Trophoblast cell (in vitro differentiated cells and primary cell): ENCODE results near the gene IGF2BP3.

Source experiments
- DNase-seq, 2 donors: peaks; one replicate each; pipeline ENCODE4 v3.0.0-alpha.2; 2016
- H2AFZ ChIP-seq: 2 replicates; pipeline ENCODE4 v1.6.1; 2013; ENCODE audit warnings: low read length, moderate library complexity, mild to moderate bottlenecking; ENCODE audit not compliant: insufficient read depth, poor library complexity
- H2AK5ac ChIP-seq: 2 replicates; pipeline ENCODE4 v1.6.1; 2013; ENCODE audit warnings: mild to moderate bottlenecking, low read length
- H2BK120ac ChIP-seq: 2 replicates; pipeline ENCODE4 v1.6.1; 2013; ENCODE audit warnings: low read length, mild to moderate bottlenecking, moderate library complexity; ENCODE audit not compliant: insufficient read depth, poor library complexity
- H2BK12ac ChIP-seq: 2 replicates; pipeline ENCODE4 v1.6.1; 2013; ENCODE audit warnings: mild to moderate bottlenecking, low read length, moderate library complexity
- H2BK5ac ChIP-seq: 2 replicates; pipeline ENCODE4 v1.6.1; 2013; ENCODE audit warnings: low read length, low read depth, moderate library complexity, mild to moderate bottlenecking; ENCODE audit not compliant: poor library complexity
- H3K14ac ChIP-seq: 2 replicates; pipeline ENCODE4 v1.6.1; 2013; ENCODE audit warnings: mild to moderate bottlenecking, low read length
- H3K18ac ChIP-seq: 2 replicates; pipeline ENCODE4 v1.6.1; 2013; ENCODE audit warnings: mild to moderate bottlenecking, low read length
- H3K23ac ChIP-seq: 2 replicates; pipeline ENCODE4 v1.6.1; 2013; ENCODE audit warnings: low read length
- H3K27ac ChIP-seq: 2 replicates; pipeline ENCODE4 v1.5.1; 2013; ENCODE audit warnings: low read depth, mild to moderate bottlenecking, inconsistent platforms, low read length, moderate library complexity
- H3K27me3 ChIP-seq: 2 replicates; pipeline ENCODE4 v1.6.1; 2013; ENCODE audit warnings: inconsistent platforms, mild to moderate bottlenecking, low read length, moderate library complexity; ENCODE audit not compliant: insufficient read depth
- H3K36me3 ChIP-seq, 2 experiments: 1 replicate in 1 of 2; 2 replicates in 1 of 2; pipeline ENCODE4 v1.6.1; 2013; ENCODE audit warnings: low read length in 2 of 2, mild to moderate bottlenecking in 2 of 2, moderate library complexity in 1 of 2; ENCODE audit not compliant: insufficient read depth in 2 of 2, control insufficient read depth in 1 of 2
- H3K4ac ChIP-seq: 2 replicates; pipeline ENCODE4 v1.6.1; 2013; ENCODE audit warnings: low read depth, mild to moderate bottlenecking, low read length, moderate library complexity
- H3K4me1 ChIP-seq, 2 experiments: 1 replicate in 1 of 2; 2 replicates in 1 of 2; pipeline ENCODE4 v1.6.1; 2013; ENCODE audit warnings: low read length in 2 of 2, mild to moderate bottlenecking in 2 of 2, moderate library complexity in 1 of 2; ENCODE audit not compliant: insufficient read depth in 2 of 2, control insufficient read depth in 1 of 2
- H3K4me2 ChIP-seq: 2 replicates; pipeline ENCODE4 v1.6.1; 2013; ENCODE audit warnings: inconsistent platforms, mild to moderate bottlenecking, low read length, moderate library complexity
- H3K4me3 ChIP-seq: 2 replicates; pipeline ENCODE4 v1.5.1; 2013; ENCODE audit warnings: mild to moderate bottlenecking, low read depth, low read length, inconsistent platforms
- H3K79me1 ChIP-seq: one replicate; pipeline ENCODE4 v1.6.1; 2013; ENCODE audit warnings: low read length
- H3K79me2 ChIP-seq: 2 replicates; pipeline ENCODE4 v1.6.1; 2013; ENCODE audit warnings: low read length, mild to moderate bottlenecking; ENCODE audit not compliant: control insufficient read depth, insufficient read depth, poor library complexity
- H3K9ac ChIP-seq: 2 replicates; pipeline ENCODE4 v1.6.1; 2013; ENCODE audit warnings: mild to moderate bottlenecking, low read length
- H3K9me3 ChIP-seq: 2 replicates; pipeline ENCODE4 v1.6.1; 2013; ENCODE audit warnings: low read depth, mild to moderate bottlenecking, control low read depth, inconsistent platforms, low read length; ENCODE audit not compliant: insufficient read depth
- H4K12ac ChIP-seq: 2 replicates; pipeline ENCODE4 v1.6.1; 2013; ENCODE audit warnings: low read depth, mild to moderate bottlenecking, low read length, moderate library complexity
- H4K8ac ChIP-seq: 2 replicates; pipeline ENCODE4 v1.6.1; 2013; ENCODE audit warnings: low read depth, mild to moderate bottlenecking, low read length, moderate library complexity
- H4K91ac ChIP-seq: one replicate; pipeline ENCODE4 v1.6.1; 2013; ENCODE audit warnings: low read depth, mild to moderate bottlenecking, low read length, moderate library complexity
- WGBS: extraction: QIAGEN DNeasy Blood & Tissue Kit; methylation state at CpG from one replicate; pipeline ENCODE4 v1.1.7; 2013; ENCODE audit warnings: missing lambda C conversion rate; ENCODE audit not compliant: insufficient read length, insufficient coverage; ENCODE audit errors: extremely low coverage; 5-methylcytosine and 5-hydroxymethylcytosine counted together

IGF2BP3 gene

DNA sequence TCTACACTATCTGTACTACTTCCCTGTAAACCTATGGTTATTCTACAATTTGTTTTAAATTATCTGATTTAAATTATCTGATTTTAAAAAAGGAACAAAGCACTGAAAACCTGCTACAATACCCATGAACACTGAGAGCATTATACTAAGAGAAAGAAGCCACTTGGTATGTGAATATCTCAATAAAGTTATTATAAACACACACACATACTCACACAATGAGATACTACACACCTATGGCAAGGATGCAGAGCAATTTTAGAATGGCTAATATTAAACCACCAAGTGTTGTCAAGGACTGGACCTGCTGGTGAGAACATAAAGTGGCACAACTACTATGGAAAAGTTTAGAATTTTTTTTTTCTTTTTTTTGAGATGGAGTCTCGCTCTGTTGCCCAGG is 82.7 kb downstream of the IGF2BP3 start:
- WGBS: no CpG with 5 or more reads among the region's 1 CpG
- Histone ChIP-seq H3K36me3 (peaks cover 5 to 6% of the 10 kb centered on the region in 2 experiments), H2BK120ac (no peak overlapping the region), H2AFZ (no peak overlapping the region), H3K4me2 (no peak overlapping the region), H3K9me3 (no peaks in the 10 kb centered on the region), H3K18ac (no peak overlapping the region), H3K4me3 (no peak overlapping the region), H3K27me3 (no peaks in the 10 kb centered on the region), H4K8ac (no peak overlapping the region), H2AK5ac (no peak overlapping the region), H3K79me1 (no peaks in the 10 kb centered on the region), H2BK5ac (no peak overlapping the region), H3K14ac (no peak overlapping the region), H3K9ac (no peak overlapping the region), H3K27ac (no peak overlapping the region), H4K91ac (no peak overlapping the region), H2BK12ac (no peak overlapping the region), H3K4ac (no peak overlapping the region), H4K12ac (no peak overlapping the region), H3K23ac (no peak overlapping the region), H3K4me1 (no peaks in the 10 kb centered on the region), H3K79me2 (peaks cover 3% of the 10 kb centered on the region)
- no peak for DNase-seq

DNA sequence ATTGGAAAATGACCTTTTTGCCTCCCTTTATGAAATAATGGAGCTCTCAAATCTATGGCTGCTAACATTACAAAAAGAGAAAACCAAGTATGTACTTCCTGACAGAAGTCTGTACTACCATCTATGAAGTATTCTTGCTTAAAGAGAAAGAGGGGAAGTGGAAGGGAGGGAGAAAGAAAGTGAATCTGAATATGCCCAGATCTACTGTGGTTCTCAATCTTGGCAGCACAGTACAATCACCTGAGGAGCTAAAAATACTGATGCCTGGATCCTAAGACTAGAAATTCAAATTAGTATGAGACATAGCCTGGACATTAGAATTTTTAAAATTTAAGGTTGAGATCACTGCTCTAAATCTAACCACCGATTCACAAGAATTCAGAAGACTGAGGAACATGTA is 85.2 kb downstream of the IGF2BP3 start:
- Histone ChIP-seq H3K9ac (no peak overlapping the region), H2BK12ac (no peak overlapping the region), H3K23ac (no peak overlapping the region), H2BK120ac (no peak overlapping the region), H3K27ac (no peak overlapping the region), H3K4me1 (no peaks in the 10 kb centered on the region), H3K18ac (no peak overlapping the region), H3K36me3 (peaks cover 4 to 6% of the 10 kb centered on the region in 2 experiments), H4K12ac (no peak overlapping the region), H3K79me2 (no peaks in the 10 kb centered on the region), H3K4ac (no peak overlapping the region), H3K79me1 (no peaks in the 10 kb centered on the region), H3K4me2 (no peak overlapping the region), H4K91ac (no peak overlapping the region), H2AK5ac (no peak overlapping the region), H3K9me3 (no peaks in the 10 kb centered on the region), H2BK5ac (no peak overlapping the region), H2AFZ (no peak overlapping the region), H3K27me3 (no peaks in the 10 kb centered on the region), H4K8ac (no peak overlapping the region), H3K14ac (no peak overlapping the region), H3K4me3 (no peak overlapping the region)
- WGBS: no CpG with 5 or more reads among the region's 1 CpG
- no peak for DNase-seq

DNA sequence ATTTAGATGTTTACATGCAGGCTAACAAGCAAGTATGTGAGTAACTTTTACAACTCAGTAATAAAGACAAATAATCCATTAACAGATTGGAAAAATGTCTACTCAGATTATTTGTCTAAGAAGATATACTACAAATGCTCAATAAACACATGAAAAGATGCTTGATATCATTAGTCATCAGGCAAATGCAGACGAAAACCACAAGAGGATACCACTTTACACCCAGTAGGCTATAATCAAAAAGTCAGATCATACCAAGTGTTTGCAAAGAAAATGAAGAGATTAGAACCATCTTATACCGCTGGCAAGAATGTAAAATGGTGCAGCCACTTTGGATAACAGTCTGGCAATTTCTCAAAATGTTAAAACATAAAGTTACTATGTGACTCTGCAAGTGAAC is 87.1 kb downstream of the IGF2BP3 start:
- no peak overlapping the region for H2BK120ac ChIP-seq
- DNase-seq: no peak
- no peak overlapping the region for H4K12ac ChIP-seq
- H3K27ac ChIP-seq: no peak overlapping the region
- no CpG with 5 or more reads among the region's 2 CpGs for WGBS
- H3K9ac ChIP-seq: no peak overlapping the region
- no peak overlapping the region for H3K4me2 ChIP-seq
- no peak overlapping the region for H3K4ac ChIP-seq
- H2AK5ac ChIP-seq: no peak overlapping the region
- H3K18ac ChIP-seq: no peak overlapping the region
- H2AFZ ChIP-seq: no peak overlapping the region
- H4K91ac ChIP-seq: no peak overlapping the region
- no peaks in the 10 kb centered on the region for H3K79me1 ChIP-seq
- H3K79me2 ChIP-seq: no peaks in the 10 kb centered on the region
- H3K4me1 ChIP-seq: no peaks in the 10 kb centered on the region
- H2BK12ac ChIP-seq: no peak overlapping the region
- H3K14ac ChIP-seq: no peak overlapping the region
- H2BK5ac ChIP-seq: no peak overlapping the region
- H3K4me3 ChIP-seq: no peak overlapping the region
- H3K36me3 ChIP-seq: peaks cover 4 to 5% of the 10 kb centered on the region in 2 experiments
- H3K27me3 ChIP-seq: no peaks in the 10 kb centered on the region
- H3K9me3 ChIP-seq: no peaks in the 10 kb centered on the region
- H4K8ac ChIP-seq: no peak overlapping the region
- H3K23ac ChIP-seq: no peak overlapping the region

DNA sequence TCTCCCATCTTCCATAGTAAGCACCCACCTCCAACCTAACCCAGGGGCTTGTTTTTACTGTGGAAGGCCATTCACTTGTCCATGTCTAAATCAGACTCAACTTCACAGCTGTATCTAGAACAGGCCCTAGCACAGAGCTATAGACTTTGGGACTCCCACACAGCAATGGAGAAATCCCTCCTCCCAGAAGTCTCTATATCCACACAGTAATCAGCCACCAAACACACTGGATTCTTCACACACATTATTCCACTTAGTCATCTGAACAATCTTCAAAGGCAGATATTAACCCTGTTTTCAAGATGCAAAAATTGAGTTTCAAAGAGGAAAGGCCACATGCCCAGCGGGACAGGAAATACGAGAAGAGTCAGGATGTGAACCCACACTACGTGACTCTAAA is 89.3 kb downstream of the IGF2BP3 start:
- Histone ChIP-seq H3K18ac (no peak overlapping the region), H2BK12ac (no peak overlapping the region), H3K14ac (no peak overlapping the region), H3K27me3 (no peaks in the 10 kb centered on the region), H2AK5ac (no peak overlapping the region), H3K4ac (no peak overlapping the region), H3K9me3 (no peaks in the 10 kb centered on the region), H3K36me3 (peaks cover 1 to 8% of the 10 kb centered on the region in 2 experiments), H3K79me1 (no peaks in the 10 kb centered on the region), H4K91ac (no peak overlapping the region), H4K12ac (no peak overlapping the region), H3K27ac (no peak overlapping the region), H3K4me1 (no peaks in the 10 kb centered on the region), H3K4me2 (no peak overlapping the region), H2AFZ (no peak overlapping the region), H3K9ac (no peak overlapping the region), H2BK120ac (no peak overlapping the region), H3K4me3 (no peak overlapping the region), H2BK5ac (no peak overlapping the region), H3K23ac (no peak overlapping the region), H3K79me2 (no peaks in the 10 kb centered on the region), H4K8ac (no peak overlapping the region)
- no CpG with 5 or more reads among the region's 3 CpGs for WGBS
- peak in 1 of 2 donors; percentile 19 for DNase-seq
